Cortex of kidney (tissue), 1 donor: ENCODE measurements around the gene XRCC5.

Source experiments
- DNase-seq: peaks from one replicate; lab custom pipeline; 2025; lab: John Stamatoyannopoulos, UW

Gene XRCC5

GRCh38 chr2:216159144-216159543 is 50.0 kb downstream of the XRCC5 start:
- DNase-seq: no peak

GRCh38 chr2:216159646-216160045 is 50.5 kb downstream of the XRCC5 start:
- no peak for DNase-seq

GRCh38 chr2:216160786-216161185 is 51.6 kb downstream of the XRCC5 start:
- DNase-seq: no peak

- DNase-seq: no peak
Measured at GRCh38 chr2:216161967-216162366, 52.8 kb downstream of the XRCC5 start.

GRCh38 chr2:216163518-216163917 is 54.4 kb downstream of the XRCC5 start:
- no peak for DNase-seq

GRCh38 chr2:216164087-216164486 is 54.9 kb downstream of the XRCC5 start:
- no peak for DNase-seq

GRCh38 chr2:216164576-216164975 is 55.4 kb downstream of the XRCC5 start:
- no peak for DNase-seq

GRCh38 chr2:216165711-216166110 is 56.6 kb downstream of the XRCC5 start:
- DNase-seq: no peak

- no peak for DNase-seq
Measured at GRCh38 chr2:216169087-216169486, 59.9 kb downstream of the XRCC5 start.

GRCh38 chr2:216170076-216170763 is 61.1 kb downstream of the XRCC5 start:
- DNase-seq: no peak

- DNase-seq: no peak
Measured at GRCh38 chr2:216171011-216171410, 61.9 kb downstream of the XRCC5 start.

GRCh38 chr2:216172493-216172892 is 63.3 kb downstream of the XRCC5 start:
- DNase-seq: no peak

- no peak for DNase-seq
Measured at GRCh38 chr2:216179015-216179414, 69.9 kb downstream of the XRCC5 start.

- DNase-seq: no peak
Measured at GRCh38 chr2:216181351-216181750, 72.2 kb downstream of the XRCC5 start.

GRCh38 chr2:216181953-216182461 is 72.9 kb downstream of the XRCC5 start:
- DNase-seq: no peak

GRCh38 chr2:216183462-216183861 is 74.3 kb downstream of the XRCC5 start:
- no peak for DNase-seq

GRCh38 chr2:216188559-216188850 is 79.4 kb downstream of the XRCC5 start:
- no peak for DNase-seq

GRCh38 chr2:216188956-216189355 is 79.8 kb downstream of the XRCC5 start:
- DNase-seq: no peak

- DNase-seq: no peak
Measured at GRCh38 chr2:216189410-216189809, 80.3 kb downstream of the XRCC5 start.

GRCh38 chr2:216192181-216192580 is 83.0 kb downstream of the XRCC5 start:
- DNase-seq: no peak

GRCh38 chr2:216192931-216193330 is 83.8 kb downstream of the XRCC5 start:
- no peak for DNase-seq

GRCh38 chr2:216194013-216194412 is 84.9 kb downstream of the XRCC5 start:
- no peak for DNase-seq

GRCh38 chr2:216194561-216194960 is 85.4 kb downstream of the XRCC5 start:
- no peak for DNase-seq

- no peak for DNase-seq
Measured at GRCh38 chr2:216195565-216196029, 86.4 kb downstream of the XRCC5 start.
